ENCODE measurements around the gene SPATA2L. TPM values are rescaled to one million over a fixed set of nuclear protein-coding genes. Genes with fewer than 3 reads are reported as not detected.

Gene SPATA2L
- total RNA-seq, 1 donor, result 14.8 TPM

DNA sequence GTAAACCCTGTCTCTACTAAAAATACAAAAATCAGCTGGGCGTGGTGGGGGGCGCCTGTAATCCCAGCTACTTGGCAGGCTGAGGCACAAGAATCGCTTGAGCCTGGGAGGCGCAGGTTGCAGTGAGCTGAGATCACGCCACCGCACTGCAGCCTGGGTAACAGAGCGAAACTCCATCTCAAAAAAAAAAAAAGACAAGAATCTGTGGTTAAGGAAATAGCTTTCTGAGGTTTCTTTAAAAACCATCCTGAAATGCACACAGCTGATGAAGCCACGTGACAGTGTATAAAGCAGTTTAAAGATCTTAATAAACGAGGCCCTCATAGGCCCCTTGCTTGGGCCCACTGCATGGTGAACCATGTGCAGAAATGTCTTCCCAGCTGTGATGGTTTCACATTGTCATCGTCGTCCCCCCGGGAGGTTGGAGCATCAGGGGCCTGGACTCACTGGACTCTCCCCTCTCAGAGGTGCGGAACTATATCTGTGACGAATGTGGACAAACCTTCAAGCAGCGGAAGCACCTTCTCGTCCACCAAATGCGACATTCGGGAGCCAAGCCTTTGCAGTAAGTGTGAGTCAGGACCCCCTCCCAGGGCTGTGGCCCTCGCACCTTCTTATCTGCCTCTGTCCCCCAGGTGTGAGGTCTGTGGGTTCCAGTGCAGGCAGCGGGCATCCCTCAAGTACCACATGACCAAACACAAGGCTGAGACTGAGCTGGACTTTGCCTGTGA lies 36.0 kb upstream of the SPATA2L start:
- Histone ChIP-seq H2AFZ (ENCODE audit: low read length) (no peak overlapping the region), H3K79me2 (ENCODE audit: insufficient read depth, low read length) (peaks cover 8% of the 10 kb centered on the region), H3K4me3 (ENCODE audit: insufficient read depth, low read length) (no peak overlapping the region), H3K27me3 (ENCODE audit: insufficient read depth, low read length) (no peaks in the 10 kb centered on the region), H3K4me2 (ENCODE audit: insufficient read depth, low read length) (no peak overlapping the region), H3K27ac (ENCODE audit: low read depth, low read length) (no peak overlapping the region), H4K20me1 (ENCODE audit: insufficient read depth, low read length) (peaks cover 12% of the 10 kb centered on the region), H3K9me3 (ENCODE audit: low read depth, low read length) (no peaks in the 10 kb centered on the region), H3K36me3 (ENCODE audit: insufficient read depth, low read length) (peaks cover 71% of the 10 kb centered on the region), H3K4me1 (ENCODE audit: insufficient read depth, low read length) (no peaks in the 10 kb centered on the region)
- TF ChIP-seq, protein P1, sequence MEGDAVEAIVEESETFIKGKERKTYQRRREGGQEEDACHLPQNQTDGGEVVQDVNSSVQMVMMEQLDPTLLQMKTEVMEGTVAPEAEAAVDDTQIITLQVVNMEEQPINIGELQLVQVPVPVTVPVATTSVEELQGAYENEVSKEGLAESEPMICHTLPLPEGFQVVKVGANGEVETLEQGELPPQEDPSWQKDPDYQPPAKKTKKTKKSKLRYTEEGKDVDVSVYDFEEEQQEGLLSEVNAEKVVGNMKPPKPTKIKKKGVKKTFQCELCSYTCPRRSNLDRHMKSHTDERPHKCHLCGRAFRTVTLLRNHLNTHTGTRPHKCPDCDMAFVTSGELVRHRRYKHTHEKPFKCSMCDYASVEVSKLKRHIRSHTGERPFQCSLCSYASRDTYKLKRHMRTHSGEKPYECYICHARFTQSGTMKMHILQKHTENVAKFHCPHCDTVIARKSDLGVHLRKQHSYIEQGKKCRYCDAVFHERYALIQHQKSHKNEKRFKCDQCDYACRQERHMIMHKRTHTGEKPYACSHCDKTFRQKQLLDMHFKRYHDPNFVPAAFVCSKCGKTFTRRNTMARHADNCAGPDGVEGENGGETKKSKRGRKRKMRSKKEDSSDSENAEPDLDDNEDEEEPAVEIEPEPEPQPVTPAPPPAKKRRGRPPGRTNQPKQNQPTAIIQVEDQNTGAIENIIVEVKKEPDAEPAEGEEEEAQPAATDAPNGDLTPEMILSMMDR (IDR thresholded peaks at IDR 0.05; ENCODE audit: extremely low read depth, low read depth, low read length), result no peak
- DNase-seq (ENCODE audit: insufficient read length, low spot score, missing footprints), result peak; percentile 11

DNA sequence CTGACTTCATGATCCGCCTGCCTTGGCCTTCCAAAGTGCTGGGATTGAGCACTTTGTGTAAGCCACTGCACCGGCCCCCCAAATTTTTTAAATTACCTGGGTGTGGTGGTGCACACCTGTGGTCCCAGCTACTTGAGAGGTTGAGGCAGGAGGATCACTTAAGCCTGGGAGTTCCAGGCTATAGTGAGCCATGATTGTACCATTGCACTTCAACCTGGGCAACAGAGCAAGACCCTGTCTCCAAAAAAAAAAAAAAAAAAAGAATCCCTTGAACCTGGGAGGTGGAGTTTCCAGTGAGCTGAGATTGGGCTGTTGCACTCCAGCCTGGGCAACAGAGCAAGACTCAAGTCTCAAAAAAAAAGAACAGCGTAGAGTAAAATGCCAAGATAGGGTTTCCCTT lies 35.0 kb upstream of the SPATA2L start:
- H3K36me3 ChIP-seq (ENCODE audit: insufficient read depth, low read length), result peaks cover 81% of the 10 kb centered on the region
- peaks cover 15% of the 10 kb centered on the region for H4K20me1 ChIP-seq (ENCODE audit: insufficient read depth, low read length)
- H3K4me3 ChIP-seq (ENCODE audit: insufficient read depth, low read length), result no peak overlapping the region
- H3K4me2 ChIP-seq (ENCODE audit: insufficient read depth, low read length), result no peak overlapping the region
- no peaks in the 10 kb centered on the region for H3K9me3 ChIP-seq (ENCODE audit: low read depth, low read length)
- no peak overlapping the region for H2AFZ ChIP-seq (ENCODE audit: low read length)
- DNase-seq (ENCODE audit: insufficient read length, low spot score, missing footprints), result no peak
- no peaks in the 10 kb centered on the region for H3K27me3 ChIP-seq (ENCODE audit: insufficient read depth, low read length)
- H3K79me2 ChIP-seq (ENCODE audit: insufficient read depth, low read length), result peaks cover 13% of the 10 kb centered on the region
- no peaks in the 10 kb centered on the region for H3K4me1 ChIP-seq (ENCODE audit: insufficient read depth, low read length)
- H3K27ac ChIP-seq (ENCODE audit: low read depth, low read length), result no peak overlapping the region
- TF ChIP-seq, protein P1 (IDR thresholded peaks at IDR 0.05; ENCODE audit: extremely low read depth, low read depth, low read length), result no peak

DNA sequence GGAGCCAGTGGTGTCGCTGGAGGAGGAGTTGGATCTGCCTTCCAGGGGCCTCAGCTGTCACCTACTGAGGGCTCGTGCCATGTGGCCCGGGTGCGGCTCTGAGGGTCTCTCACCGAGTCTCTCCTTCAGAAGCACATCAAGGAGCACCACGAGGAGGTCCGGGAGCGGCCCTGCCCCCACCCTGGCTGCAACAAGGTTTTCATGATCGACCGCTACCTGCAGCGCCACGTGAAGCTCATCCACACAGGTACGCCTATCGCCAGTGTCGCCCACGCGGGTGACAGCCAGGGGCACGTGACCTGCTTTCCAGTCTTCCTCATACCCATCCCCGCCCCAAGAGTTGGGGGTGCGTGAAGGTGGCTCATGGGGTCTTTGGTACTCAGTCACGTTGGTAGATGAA lies 32.3 kb upstream of the SPATA2L start:
- Histone ChIP-seq H3K27me3 (ENCODE audit: insufficient read depth, low read length) (no peaks in the 10 kb centered on the region), H2AFZ (ENCODE audit: low read length) (no peak overlapping the region), H3K4me3 (ENCODE audit: insufficient read depth, low read length) (no peak overlapping the region), H3K9me3 (ENCODE audit: low read depth, low read length) (no peaks in the 10 kb centered on the region), H3K36me3 (ENCODE audit: insufficient read depth, low read length) (peaks cover 81% of the 10 kb centered on the region), H3K79me2 (ENCODE audit: insufficient read depth, low read length) (peaks cover 29% of the 10 kb centered on the region), H3K4me2 (ENCODE audit: insufficient read depth, low read length) (no peak overlapping the region), H3K4me1 (ENCODE audit: insufficient read depth, low read length) (no peaks in the 10 kb centered on the region), H4K20me1 (ENCODE audit: insufficient read depth, low read length) (peaks cover 17% of the 10 kb centered on the region), H3K27ac (ENCODE audit: low read depth, low read length) (no peak overlapping the region)
- peak; percentile 30 for DNase-seq (ENCODE audit: insufficient read length, low spot score, missing footprints)
- TF ChIP-seq, protein P1 (IDR thresholded peaks at IDR 0.05; ENCODE audit: extremely low read depth, low read depth, low read length), result no peak

DNA sequence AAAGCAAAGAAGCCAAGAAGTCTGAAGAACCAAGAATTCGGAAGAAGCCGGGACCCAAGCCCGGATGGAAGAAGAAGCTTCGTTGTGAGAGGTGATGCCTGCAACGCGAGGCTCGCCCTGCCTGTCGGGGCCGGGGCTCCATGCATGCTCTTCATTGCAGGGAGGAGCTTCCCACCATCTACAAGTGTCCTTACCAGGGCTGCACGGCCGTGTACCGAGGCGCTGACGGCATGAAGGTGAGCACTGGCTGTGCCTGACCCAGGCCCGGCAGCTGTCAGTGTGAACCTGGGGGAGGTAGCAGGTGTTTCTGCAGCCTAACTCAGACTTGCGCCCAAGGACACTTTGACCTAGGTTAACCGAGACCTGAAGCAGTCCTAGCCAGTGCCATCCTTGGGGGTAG lies 31.8 kb upstream of the SPATA2L start:
- Histone ChIP-seq H3K79me2 (ENCODE audit: insufficient read depth, low read length) (peaks cover 31% of the 10 kb centered on the region), H3K36me3 (ENCODE audit: insufficient read depth, low read length) (peaks cover 77% of the 10 kb centered on the region), H3K27me3 (ENCODE audit: insufficient read depth, low read length) (no peaks in the 10 kb centered on the region), H3K9me3 (ENCODE audit: low read depth, low read length) (no peaks in the 10 kb centered on the region), H2AFZ (ENCODE audit: low read length) (no peak overlapping the region), H3K27ac (ENCODE audit: low read depth, low read length) (no peak overlapping the region), H3K4me2 (ENCODE audit: insufficient read depth, low read length) (no peak overlapping the region), H4K20me1 (ENCODE audit: insufficient read depth, low read length) (peaks cover 17% of the 10 kb centered on the region), H3K4me1 (ENCODE audit: insufficient read depth, low read length) (no peaks in the 10 kb centered on the region), H3K4me3 (ENCODE audit: insufficient read depth, low read length) (no peak overlapping the region)
- DNase-seq (ENCODE audit: insufficient read length, low spot score, missing footprints), result no peak
- TF ChIP-seq, protein P1 (IDR thresholded peaks at IDR 0.05; ENCODE audit: extremely low read depth, low read depth, low read length), result no peak
